ENCODE measurements around the gene C19orf25.
"Not testable (repeated sequence)": the region's sequence is repeated elsewhere in the genome, so short reads cannot be mapped to it uniquely, and the experiment has no call there.

C19orf25 gene

GRCh38 chr19:1445932-1446712 is 32.9 kb downstream of the C19orf25 start:
- DNase-seq = no peak

GRCh38 chr19:1445185-1445931 is 33.7 kb downstream of the C19orf25 start:
- DNase-seq = peak; percentile 78

- DNase-seq = no peak
Observed at GRCh38 chr19:1441677-1442438, 37.2 kb downstream of the C19orf25 start.

GRCh38 chr19:1441022-1441426 is 38.0 kb downstream of the C19orf25 start:
- DNase-seq = no peak

GRCh38 chr19:1440418-1440801 is 38.6 kb downstream of the C19orf25 start:
- no peak for DNase-seq

- DNase-seq = not testable (repeated sequence)
Observed at GRCh38 chr19:1439525-1440417, 39.2 kb downstream of the C19orf25 start.

GRCh38 chr19:1438933-1439354 is 40.1 kb downstream of the C19orf25 start:
- no peak for DNase-seq

- DNase-seq = peak; percentile 96
Observed at GRCh38 chr19:1438035-1438932, 40.7 kb downstream of the C19orf25 start, which contains the start of gene RPS15. Gene RPS15 (plus strand): TSS chr19:1438396. CDS start chr19:1438426, 30 bp downstream.

- no peak for DNase-seq
Observed at GRCh38 chr19:1437609-1438008, 41.4 kb downstream of the C19orf25 start.

- no peak for DNase-seq
Observed at GRCh38 chr19:1435378-1435989, 43.5 kb downstream of the C19orf25 start.

GRCh38 chr19:1434577-1435060 is 44.4 kb downstream of the C19orf25 start:
- DNase-seq = no peak

GRCh38 chr19:1434040-1434366 is 45.0 kb downstream of the C19orf25 start:
- DNase-seq = no peak

- no peak for DNase-seq
Observed at GRCh38 chr19:1433119-1434039, 45.6 kb downstream of the C19orf25 start.

- DNase-seq = no peak
Observed at GRCh38 chr19:1432507-1432887, 46.5 kb downstream of the C19orf25 start.

- no peak for DNase-seq
Observed at GRCh38 chr19:1431759-1432506, 47.1 kb downstream of the C19orf25 start.

GRCh38 chr19:1430246-1430645 is 48.8 kb downstream of the C19orf25 start:
- no peak for DNase-seq

- no peak for DNase-seq
Observed at GRCh38 chr19:1429750-1430149, 49.3 kb downstream of the C19orf25 start.

GRCh38 chr19:1428738-1429391 is 50.1 kb downstream of the C19orf25 start:
- DNase-seq = no peak
